Progenitor cell of endocrine pancreas (in vitro differentiated cells): Measurements from ENCODE around the gene FARS2. TPM values are rescaled to one million over a fixed set of nuclear protein-coding genes. Genes with fewer than 3 reads are reported as not detected.

Experiments used
- DNase-seq: peaks from one replicate; pipeline ENCODE4 v3.0.0; 2021; ENCODE audit warnings: low spot score; ENCODE audit not compliant: unreplicated experiment
- H3K27ac Mint-ChIP-seq: 2 replicates; pipeline ENCODE4 v1.8.0; 2021; ENCODE audit warnings: mild to moderate bottlenecking, moderate library complexity, mixed read lengths
- H3K27me3 Mint-ChIP-seq: 2 replicates; pipeline ENCODE4 v1.8.0; 2021; ENCODE audit warnings: mixed read lengths
- H3K36me3 Mint-ChIP-seq: 2 replicates; pipeline ENCODE4 v1.8.0; 2022; ENCODE audit warnings: mixed read lengths; ENCODE audit not compliant: insufficient read depth
- H3K4me1 Mint-ChIP-seq: 2 replicates; pipeline ENCODE4 v1.8.0; 2021; ENCODE audit warnings: low read depth, mixed read lengths
- H3K4me3 Mint-ChIP-seq: 2 replicates; pipeline ENCODE4 v1.8.0; 2021; ENCODE audit warnings: low read depth, mild to moderate bottlenecking, moderate library complexity, mixed read lengths
- H3K9me3 Mint-ChIP-seq: 2 replicates; pipeline ENCODE4 v1.8.0; 2021; ENCODE audit warnings: low read depth, mixed read lengths
- total RNA-seq: library from RNA; stranded (reverse); gene quantifications from 2 replicates; pipeline ENCODE4 v1.2.1, GENCODE V29; 2021
- TF ChIP-seq, protein P1 (sequence below): fragments of 200-600 bp; sonication (generic); IDR thresholded peaks from one replicate; pipeline ENCODE4 v1.5.0; 2021; ENCODE audit warnings: antibody characterized with exemption, mild to moderate bottlenecking; ENCODE audit not compliant: unreplicated experiment

Gene FARS2
- total RNA-seq, 1 donor from 2014 or later = 20.8 TPM

DNA sequence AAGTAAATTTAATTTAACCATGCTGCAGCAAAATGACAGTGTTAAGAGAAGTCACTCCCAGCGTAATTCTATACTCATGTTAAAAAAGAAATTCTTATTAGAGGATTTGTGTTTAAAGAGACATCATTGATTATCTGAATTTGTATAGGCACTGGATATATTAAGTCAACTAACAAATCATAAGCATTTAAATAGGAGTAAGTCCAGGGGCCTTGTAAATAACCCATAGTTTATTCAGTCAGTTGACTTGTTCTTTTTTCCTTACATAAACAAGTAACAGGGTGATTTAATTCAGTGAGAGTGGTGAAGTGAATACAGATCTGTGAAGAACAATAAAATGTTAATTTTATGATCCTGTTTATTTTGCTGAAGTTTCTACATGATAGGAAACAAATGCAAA lies 23.0 kb upstream of the FARS2 start:
- Mint-ChIP-seq H3K27ac (no peak overlapping the region), H3K4me3 (no peak overlapping the region), H3K27me3 (no peaks in the 10 kb centered on the region), H3K4me1 (no peaks in the 10 kb centered on the region), H3K9me3 (no peaks in the 10 kb centered on the region), H3K36me3 (no peaks in the 10 kb centered on the region)
- no peak for DNase-seq
- TF ChIP-seq, protein P1, sequence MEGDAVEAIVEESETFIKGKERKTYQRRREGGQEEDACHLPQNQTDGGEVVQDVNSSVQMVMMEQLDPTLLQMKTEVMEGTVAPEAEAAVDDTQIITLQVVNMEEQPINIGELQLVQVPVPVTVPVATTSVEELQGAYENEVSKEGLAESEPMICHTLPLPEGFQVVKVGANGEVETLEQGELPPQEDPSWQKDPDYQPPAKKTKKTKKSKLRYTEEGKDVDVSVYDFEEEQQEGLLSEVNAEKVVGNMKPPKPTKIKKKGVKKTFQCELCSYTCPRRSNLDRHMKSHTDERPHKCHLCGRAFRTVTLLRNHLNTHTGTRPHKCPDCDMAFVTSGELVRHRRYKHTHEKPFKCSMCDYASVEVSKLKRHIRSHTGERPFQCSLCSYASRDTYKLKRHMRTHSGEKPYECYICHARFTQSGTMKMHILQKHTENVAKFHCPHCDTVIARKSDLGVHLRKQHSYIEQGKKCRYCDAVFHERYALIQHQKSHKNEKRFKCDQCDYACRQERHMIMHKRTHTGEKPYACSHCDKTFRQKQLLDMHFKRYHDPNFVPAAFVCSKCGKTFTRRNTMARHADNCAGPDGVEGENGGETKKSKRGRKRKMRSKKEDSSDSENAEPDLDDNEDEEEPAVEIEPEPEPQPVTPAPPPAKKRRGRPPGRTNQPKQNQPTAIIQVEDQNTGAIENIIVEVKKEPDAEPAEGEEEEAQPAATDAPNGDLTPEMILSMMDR = no peak

DNA sequence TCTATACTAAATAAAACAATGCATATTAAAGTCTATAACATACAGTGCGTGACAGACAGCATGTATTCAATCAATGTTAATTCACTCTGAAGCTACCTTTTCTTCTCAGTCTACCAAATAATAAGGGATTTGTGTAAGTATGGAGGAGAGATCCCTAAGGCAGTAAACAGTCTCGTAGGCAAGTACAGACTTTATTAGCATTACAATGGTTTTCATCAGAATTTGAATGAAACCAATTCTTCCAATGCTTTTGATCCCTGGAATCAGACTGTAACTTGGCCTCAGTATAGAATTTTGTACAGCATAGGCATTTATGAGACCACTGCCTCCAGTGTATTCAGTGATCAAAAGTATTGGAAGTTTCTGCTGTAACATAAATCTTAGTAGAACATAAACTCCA lies 20.1 kb upstream of the FARS2 start:
- TF ChIP-seq, protein P1 = no peak
- Mint-ChIP-seq H3K27ac (no peak overlapping the region), H3K4me1 (no peaks in the 10 kb centered on the region), H3K9me3 (no peaks in the 10 kb centered on the region), H3K36me3 (no peaks in the 10 kb centered on the region), H3K27me3 (no peaks in the 10 kb centered on the region), H3K4me3 (no peak overlapping the region)
- DNase-seq = no peak

DNA sequence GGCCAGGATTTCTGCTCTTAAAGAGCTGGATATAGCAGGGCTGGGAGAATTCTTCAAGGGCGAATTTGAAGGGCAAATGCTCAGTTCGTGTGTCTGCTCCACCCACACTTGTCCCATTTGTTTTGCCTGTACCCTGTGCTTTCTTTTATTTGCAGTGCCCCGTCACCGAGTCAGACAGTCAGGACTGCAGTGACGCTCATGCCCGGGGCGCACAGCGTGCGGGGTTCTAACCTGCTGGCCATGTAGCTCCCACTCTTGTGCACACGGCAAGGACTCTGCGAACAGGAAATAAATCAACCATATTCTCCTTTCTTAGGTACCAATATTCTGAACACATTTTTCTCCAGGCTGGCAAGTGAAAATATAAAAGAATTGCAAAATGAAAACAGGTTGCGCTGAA lies 18.2 kb upstream of the FARS2 start:
- Mint-ChIP-seq H3K36me3 (no peaks in the 10 kb centered on the region), H3K27ac (no peak overlapping the region), H3K27me3 (no peaks in the 10 kb centered on the region), H3K9me3 (no peaks in the 10 kb centered on the region), H3K4me1 (no peaks in the 10 kb centered on the region), H3K4me3 (no peak overlapping the region)
- no peak for DNase-seq
- TF ChIP-seq, protein P1 = no peak

DNA sequence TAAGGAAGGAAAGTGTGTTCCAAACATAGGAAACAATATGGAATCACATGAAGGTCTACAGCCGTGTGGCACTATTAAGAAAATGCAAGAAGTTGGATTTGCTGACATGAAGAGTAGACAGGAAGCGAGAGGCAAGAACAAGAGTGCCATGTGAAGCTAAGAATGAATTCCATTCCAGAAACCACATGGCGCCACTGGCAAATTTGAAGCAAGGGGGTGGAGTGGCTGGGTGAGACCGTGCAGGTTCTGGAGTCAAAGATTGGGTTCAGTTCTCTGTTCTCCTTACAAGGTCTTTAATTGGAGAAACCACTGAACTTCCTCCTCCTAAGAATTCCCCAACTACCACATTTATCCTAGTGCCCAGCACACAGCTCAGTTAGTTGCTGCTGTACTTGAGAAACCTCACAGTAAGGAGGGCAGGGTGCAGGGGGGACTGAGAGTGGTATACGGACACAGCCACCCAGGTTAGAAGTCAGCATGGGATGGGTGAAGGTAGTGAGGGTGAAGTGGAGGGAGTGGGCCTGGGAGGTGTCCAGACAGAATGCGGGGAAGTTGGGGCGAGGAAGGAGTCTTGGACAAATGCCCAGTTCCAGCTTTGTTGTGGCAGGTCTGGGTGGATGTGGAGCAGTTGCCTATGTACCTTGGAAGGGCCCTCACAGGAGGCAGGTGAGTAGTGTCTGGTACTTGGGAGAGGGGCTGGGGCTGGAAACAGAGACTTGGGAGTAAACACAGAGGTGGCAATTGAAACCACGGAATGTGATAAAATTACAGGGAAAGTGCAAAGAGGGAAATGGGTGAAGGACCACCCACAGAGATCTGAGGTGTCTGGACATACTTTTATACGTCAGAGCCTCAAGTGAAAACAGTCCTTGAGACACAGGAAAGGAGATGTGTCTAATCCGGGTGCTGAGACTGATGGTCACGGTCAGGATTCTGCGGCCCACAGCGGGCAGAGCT lies 14.9 kb upstream of the FARS2 start:
- TF ChIP-seq, protein P1 = no peak
- Mint-ChIP-seq H3K9me3 (peaks cover 4% of the 10 kb centered on the region), H3K27me3 (no peaks in the 10 kb centered on the region), H3K4me1 (no peaks in the 10 kb centered on the region), H3K36me3 (peaks cover 4% of the 10 kb centered on the region), H3K27ac (no peak overlapping the region), H3K4me3 (no peak overlapping the region)
- no peak for DNase-seq

DNA sequence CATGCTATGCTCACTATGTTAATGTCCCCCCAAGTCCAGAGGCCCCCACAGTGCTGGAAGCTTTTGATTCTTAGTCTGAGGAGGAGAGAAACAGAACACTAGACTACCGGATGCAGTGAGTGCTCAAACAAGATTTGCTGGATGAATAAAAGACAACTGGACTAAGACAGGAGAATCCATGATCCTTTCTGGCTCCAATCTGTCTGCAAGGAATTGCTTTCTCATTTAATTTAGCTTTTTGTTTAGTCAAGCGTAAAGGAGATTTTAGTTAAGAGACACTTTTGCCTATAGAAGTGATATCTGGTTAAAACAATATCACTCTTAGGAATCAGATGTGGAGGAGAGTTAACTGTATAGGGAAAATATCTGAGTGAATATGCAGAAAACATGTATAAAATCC lies 14.1 kb upstream of the FARS2 start:
- no peaks in the 10 kb centered on the region for H3K4me1 Mint-ChIP-seq
- DNase-seq = no peak

More for the DNA sequence above, 14.1 kb upstream of the FARS2 start:
- H3K9me3 Mint-ChIP-seq = peaks cover 4% of the 10 kb centered on the region
- H3K4me3 Mint-ChIP-seq = no peak overlapping the region
- H3K36me3 Mint-ChIP-seq = peaks cover 4% of the 10 kb centered on the region
- no peak overlapping the region for H3K27ac Mint-ChIP-seq
- no peaks in the 10 kb centered on the region for H3K27me3 Mint-ChIP-seq
- TF ChIP-seq, protein P1 = no peak
